GM06990 (cell line): Measurements from ENCODE around the gene TSPOAP1.

Source experiments
- DNase-seq: peaks from one replicate; pipeline ENCODE4 v3.0.0-alpha.2; 2011; ENCODE audit not compliant: insufficient read length; ENCODE audit errors: extremely low read depth
- H3K27me3 ChIP-seq: replicated peaks from 2 replicates; pipeline ENCODE4 v1.6.0; 2011; ENCODE audit warnings: low read length; ENCODE audit not compliant: control insufficient read depth, insufficient read depth
- H3K36me3 ChIP-seq: 2 replicates; pipeline ENCODE4 v1.5.1; 2011; ENCODE audit warnings: low read length; ENCODE audit not compliant: control insufficient read depth, insufficient read depth
- H3K4me3 ChIP-seq: replicated peaks from 2 replicates; pipeline ENCODE4 v1.5.1; 2011; ENCODE audit warnings: low read depth, mild to moderate bottlenecking, control low read depth, low read length
- TF ChIP-seq, protein P1 (sequence below): IDR thresholded peaks from 2 replicates; pipeline ENCODE4 v1.5.1; 2011; ENCODE audit warnings: low read length, control low read depth, mild to moderate bottlenecking, inconsistent platforms; ENCODE audit not compliant: insufficient read depth, poor library complexity, severe bottlenecking

The TSPOAP1 gene

GRCh38 chr17:58310511-58311428 lies 17.8 kb downstream of the TSPOAP1 start:
- TF ChIP-seq, protein P1, sequence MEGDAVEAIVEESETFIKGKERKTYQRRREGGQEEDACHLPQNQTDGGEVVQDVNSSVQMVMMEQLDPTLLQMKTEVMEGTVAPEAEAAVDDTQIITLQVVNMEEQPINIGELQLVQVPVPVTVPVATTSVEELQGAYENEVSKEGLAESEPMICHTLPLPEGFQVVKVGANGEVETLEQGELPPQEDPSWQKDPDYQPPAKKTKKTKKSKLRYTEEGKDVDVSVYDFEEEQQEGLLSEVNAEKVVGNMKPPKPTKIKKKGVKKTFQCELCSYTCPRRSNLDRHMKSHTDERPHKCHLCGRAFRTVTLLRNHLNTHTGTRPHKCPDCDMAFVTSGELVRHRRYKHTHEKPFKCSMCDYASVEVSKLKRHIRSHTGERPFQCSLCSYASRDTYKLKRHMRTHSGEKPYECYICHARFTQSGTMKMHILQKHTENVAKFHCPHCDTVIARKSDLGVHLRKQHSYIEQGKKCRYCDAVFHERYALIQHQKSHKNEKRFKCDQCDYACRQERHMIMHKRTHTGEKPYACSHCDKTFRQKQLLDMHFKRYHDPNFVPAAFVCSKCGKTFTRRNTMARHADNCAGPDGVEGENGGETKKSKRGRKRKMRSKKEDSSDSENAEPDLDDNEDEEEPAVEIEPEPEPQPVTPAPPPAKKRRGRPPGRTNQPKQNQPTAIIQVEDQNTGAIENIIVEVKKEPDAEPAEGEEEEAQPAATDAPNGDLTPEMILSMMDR, result no peak
- Histone ChIP-seq H3K36me3 (no peaks in the 10 kb centered on the region; the same call in 1 of the 2 replicates), H3K4me3 (no peak overlapping the region), H3K27me3 (no peaks in the 10 kb centered on the region)
- DNase-seq, result no peak

- no peaks in the 10 kb centered on the region; the same call in 1 of the 2 replicates for H3K36me3 ChIP-seq
- H3K4me3 ChIP-seq, result no peak overlapping the region
- DNase-seq, result no peak
- TF ChIP-seq, protein P1, result no peak
- H3K27me3 ChIP-seq, result no peaks in the 10 kb centered on the region
Observed at GRCh38 chr17:58309918-58310259, 18.7 kb downstream of the TSPOAP1 start.

DNA sequence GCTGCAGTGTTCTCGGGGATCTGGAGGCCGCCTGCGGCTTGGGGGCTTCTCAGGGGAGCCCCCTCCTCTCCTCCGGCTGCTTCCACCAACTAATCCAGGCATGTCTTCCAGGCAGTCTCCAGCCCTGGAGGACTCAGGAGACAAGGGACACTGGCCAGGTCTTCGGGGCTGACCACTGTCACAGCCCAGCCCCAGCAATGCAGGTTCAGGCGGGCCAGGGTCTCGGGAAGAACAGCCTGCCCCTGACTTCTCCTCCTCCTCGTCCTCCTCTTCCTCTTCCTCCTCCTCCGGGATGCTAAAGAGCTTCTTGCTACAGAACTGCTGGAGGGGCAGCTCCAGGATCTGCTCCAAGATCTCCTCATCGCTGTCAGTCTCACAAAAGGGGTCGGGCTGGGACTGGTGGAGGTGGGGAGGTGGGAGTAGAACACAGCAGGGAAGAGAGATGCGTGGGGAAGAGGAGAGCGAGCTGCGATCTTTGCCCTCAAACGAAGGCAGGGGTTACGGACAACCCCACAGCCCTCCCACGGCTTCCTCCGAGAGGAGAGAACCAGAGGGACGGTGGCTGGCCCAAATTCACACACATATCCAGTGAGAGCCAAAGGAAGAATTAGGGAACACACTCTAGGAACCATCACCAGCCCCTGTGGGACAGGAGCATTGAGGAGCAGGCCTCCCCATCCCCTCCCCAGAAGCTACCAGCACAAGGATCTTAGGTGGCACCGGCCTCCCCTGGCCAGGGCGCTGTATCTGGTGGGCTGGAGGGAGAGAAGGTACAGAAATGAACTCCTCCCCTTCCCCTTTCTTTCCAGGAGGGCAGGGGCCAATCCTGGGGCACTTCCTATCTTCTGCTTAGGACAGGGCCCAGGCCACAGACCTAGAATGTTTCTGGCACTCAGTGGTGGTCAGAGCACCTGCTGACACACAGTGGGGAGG lies 19.3 kb downstream of the TSPOAP1 start:
- no peak for DNase-seq
- TF ChIP-seq, protein P1, result no peak
- Histone ChIP-seq H3K27me3 (no peaks in the 10 kb centered on the region), H3K4me3 (no peak overlapping the region), H3K36me3 (no peaks in the 10 kb centered on the region; the same call in 1 of the 2 replicates)

GRCh38 chr17:58308173-58308984 lies 20.2 kb downstream of the TSPOAP1 start:
- DNase-seq, result no peak
- TF ChIP-seq, protein P1, result peak; percentile 31
- Histone ChIP-seq H3K4me3 (no peak overlapping the region), H3K36me3 (no peaks in the 10 kb centered on the region), H3K27me3 (no peaks in the 10 kb centered on the region)

GRCh38 chr17:58307468-58308172 lies 21.0 kb downstream of the TSPOAP1 start:
- TF ChIP-seq, protein P1, result no peak
- no peaks in the 10 kb centered on the region for H3K27me3 ChIP-seq
- H3K4me3 ChIP-seq, result no peak overlapping the region
- H3K36me3 ChIP-seq, result no peaks in the 10 kb centered on the region
- DNase-seq, result no peak
